GM06990 (cell line): Measurements from ENCODE around the gene FGF4.

Experiments used
- DNase-seq: peaks from one replicate; pipeline ENCODE4 v3.0.0-alpha.2; 2011; ENCODE audit not compliant: insufficient read length; ENCODE audit errors: extremely low read depth
- H3K27me3 ChIP-seq: replicated peaks from 2 replicates; pipeline ENCODE4 v1.6.0; 2011; ENCODE audit warnings: low read length; ENCODE audit not compliant: control insufficient read depth, insufficient read depth
- H3K36me3 ChIP-seq: 2 replicates; pipeline ENCODE4 v1.5.1; 2011; ENCODE audit warnings: low read length; ENCODE audit not compliant: control insufficient read depth, insufficient read depth
- H3K4me3 ChIP-seq: replicated peaks from 2 replicates; pipeline ENCODE4 v1.5.1; 2011; ENCODE audit warnings: low read depth, mild to moderate bottlenecking, control low read depth, low read length
- TF ChIP-seq, protein P1 (sequence below): IDR thresholded peaks from 2 replicates; pipeline ENCODE4 v1.5.1; 2011; ENCODE audit warnings: low read length, control low read depth, mild to moderate bottlenecking, inconsistent platforms; ENCODE audit not compliant: insufficient read depth, poor library complexity, severe bottlenecking

FGF4 gene

DNA sequence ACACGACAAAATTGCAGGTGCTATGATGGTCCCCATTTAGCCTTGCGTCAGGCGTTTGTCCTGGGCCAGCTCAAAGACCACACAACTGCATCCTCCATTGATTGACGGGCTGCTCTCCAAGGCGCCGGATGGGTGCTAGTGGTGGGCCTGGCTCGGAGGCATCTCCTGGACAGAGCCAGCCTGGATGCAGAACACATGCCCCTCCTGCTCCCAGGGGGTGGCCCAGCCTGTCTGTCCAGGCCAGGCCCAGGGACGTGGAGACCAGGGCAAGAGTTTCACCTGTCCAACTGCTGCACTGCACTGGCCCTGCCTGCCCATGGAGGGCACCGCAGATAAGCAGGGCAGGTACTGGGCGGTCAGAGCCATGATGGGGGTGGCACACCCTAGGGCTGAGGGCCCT, 47.9 kb downstream of the FGF4 start:
- no peak overlapping the region for H3K4me3 ChIP-seq
- TF ChIP-seq, protein P1, sequence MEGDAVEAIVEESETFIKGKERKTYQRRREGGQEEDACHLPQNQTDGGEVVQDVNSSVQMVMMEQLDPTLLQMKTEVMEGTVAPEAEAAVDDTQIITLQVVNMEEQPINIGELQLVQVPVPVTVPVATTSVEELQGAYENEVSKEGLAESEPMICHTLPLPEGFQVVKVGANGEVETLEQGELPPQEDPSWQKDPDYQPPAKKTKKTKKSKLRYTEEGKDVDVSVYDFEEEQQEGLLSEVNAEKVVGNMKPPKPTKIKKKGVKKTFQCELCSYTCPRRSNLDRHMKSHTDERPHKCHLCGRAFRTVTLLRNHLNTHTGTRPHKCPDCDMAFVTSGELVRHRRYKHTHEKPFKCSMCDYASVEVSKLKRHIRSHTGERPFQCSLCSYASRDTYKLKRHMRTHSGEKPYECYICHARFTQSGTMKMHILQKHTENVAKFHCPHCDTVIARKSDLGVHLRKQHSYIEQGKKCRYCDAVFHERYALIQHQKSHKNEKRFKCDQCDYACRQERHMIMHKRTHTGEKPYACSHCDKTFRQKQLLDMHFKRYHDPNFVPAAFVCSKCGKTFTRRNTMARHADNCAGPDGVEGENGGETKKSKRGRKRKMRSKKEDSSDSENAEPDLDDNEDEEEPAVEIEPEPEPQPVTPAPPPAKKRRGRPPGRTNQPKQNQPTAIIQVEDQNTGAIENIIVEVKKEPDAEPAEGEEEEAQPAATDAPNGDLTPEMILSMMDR, result no peak
- no peaks in the 10 kb centered on the region for H3K36me3 ChIP-seq
- H3K27me3 ChIP-seq, result no peaks in the 10 kb centered on the region; the same call in none of the 2 replicates
- DNase-seq, result no peak

DNA sequence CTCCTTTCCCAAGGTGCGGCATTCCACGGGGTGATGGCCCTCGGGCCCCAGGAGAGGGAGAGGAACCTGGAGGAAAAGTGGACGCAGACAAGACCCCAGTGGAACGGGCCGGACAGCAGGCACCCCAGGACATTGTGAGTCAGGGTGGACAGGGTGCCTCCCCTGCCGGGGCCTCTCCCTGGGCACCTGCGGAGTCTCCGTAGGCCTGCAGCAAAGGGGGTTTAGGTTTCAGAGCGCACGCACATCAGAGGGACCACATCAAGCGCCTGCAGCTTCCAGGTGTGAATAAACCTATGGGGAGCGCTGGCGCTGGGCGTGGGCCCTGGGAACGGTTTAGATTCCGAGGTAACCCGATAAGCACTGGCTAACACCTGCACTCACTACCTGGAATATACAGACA, 48.7 kb downstream of the FGF4 start:
- no peak for DNase-seq
- TF ChIP-seq, protein P1, result no peak
- Histone ChIP-seq H3K27me3 (peaks cover 2% of the 10 kb centered on the region), H3K36me3 (no peaks in the 10 kb centered on the region), H3K4me3 (no peak overlapping the region)

DNA sequence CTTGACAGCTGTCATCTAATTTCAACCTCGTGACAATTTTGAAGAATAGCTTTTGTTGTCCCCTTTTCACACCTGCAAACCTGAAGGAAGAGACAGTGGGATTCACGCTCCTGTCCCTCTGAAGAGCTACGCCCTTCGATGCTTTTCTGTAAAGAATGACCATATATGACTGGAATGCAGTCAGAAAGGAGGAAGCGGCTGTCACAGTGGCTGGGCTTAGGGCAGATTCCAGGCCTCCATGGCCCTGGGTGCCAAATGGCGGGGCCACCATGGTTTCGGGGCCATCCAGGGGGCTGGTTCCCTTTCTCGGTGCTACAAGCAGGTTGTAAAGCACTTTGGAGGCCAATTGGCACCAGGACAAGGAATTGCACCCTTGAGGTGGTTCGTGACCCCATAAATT, 49.1 kb downstream of the FGF4 start:
- Histone ChIP-seq H3K36me3 (no peaks in the 10 kb centered on the region), H3K4me3 (no peak overlapping the region), H3K27me3 (peaks cover 2% of the 10 kb centered on the region)
- no peak for DNase-seq
- TF ChIP-seq, protein P1, result no peak

DNA sequence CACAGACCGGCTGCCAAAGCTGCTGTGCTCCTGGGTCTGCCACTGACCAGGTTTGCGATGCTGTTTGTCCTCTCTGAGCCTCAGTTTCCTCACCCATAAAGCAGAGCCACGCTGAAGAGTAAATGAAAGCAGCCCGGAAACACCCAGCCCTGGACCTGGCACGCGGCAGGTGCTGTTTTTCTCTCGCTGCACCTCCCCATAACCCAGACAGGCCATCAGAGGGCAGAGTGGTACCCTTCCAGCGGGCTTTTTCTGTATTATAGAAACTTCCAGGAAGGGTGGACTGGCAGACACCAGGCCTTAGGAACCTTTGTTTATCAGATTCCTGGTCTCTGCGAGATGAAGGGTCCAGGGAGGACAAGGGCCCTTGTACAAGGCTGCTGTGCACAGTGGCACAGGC, 53.4 kb downstream of the FGF4 start:
- Histone ChIP-seq H3K36me3 (no peaks in the 10 kb centered on the region), H3K27me3 (peaks cover 7% of the 10 kb centered on the region), H3K4me3 (no peak overlapping the region)
- TF ChIP-seq, protein P1, result peak; percentile 32
- no peak for DNase-seq

DNA sequence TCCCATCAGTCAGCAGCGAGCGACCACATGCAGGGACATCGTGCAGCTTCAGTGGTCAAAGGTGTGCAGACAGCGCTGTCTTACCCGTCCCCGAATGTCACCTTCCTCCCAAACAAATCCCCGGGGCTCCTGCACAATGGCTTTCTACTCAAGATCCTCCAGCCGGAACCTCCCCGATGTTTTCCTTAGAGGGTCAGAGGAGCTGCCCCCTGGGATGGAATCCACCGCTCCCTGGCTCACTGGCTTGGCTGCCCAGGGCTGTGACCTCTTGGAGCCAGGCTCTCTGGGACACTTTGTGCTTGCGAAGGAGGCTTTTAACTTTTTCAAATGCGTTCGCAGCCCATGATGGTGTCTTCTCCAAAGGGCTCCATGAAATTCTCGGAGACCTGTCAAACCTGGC, 54.0 kb downstream of the FGF4 start:
- Histone ChIP-seq H3K27me3 (peaks cover 7% of the 10 kb centered on the region), H3K4me3 (no peak overlapping the region), H3K36me3 (no peaks in the 10 kb centered on the region)
- DNase-seq, result no peak
- TF ChIP-seq, protein P1, result no peak
